H1 (cell line): ENCODE results near the gene METRNL. TPM values are rescaled to one million over a fixed set of nuclear protein-coding genes. Genes with fewer than 3 reads are reported as not detected.
"Not testable (repeated sequence)": the region's sequence is repeated elsewhere in the genome, so short reads cannot be mapped to it uniquely, and the experiment has no call there.

Source experiments
- CTCF ChIA-PET: fragments of 300-600 bp; sonication (Branson Sonifier 250); formaldehyde crosslinking; loops from one replicate; lab custom pipeline; 2021; ENCODE audit not compliant: partially characterized antibody; lab: Charles Lee
- POLR2A ChIA-PET: fragments of 300-600 bp; sonication (Branson Sonifier 250); formaldehyde crosslinking; loops from one replicate; lab custom pipeline; 2021; ENCODE audit warnings: inconsistent platforms; ENCODE audit not compliant: partially characterized antibody; lab: Charles Lee
- DNase-seq, 2 experiments: peaks; one replicate each; pipeline versions ENCODE4 v3.0.0 to v3.0.0-alpha.2; 2010 to 2022; ENCODE audit warnings: low spot score in 2 of 2, low read depth in 1 of 2, mixed read lengths in 1 of 2
- FAIRE-seq: peaks from 2 replicates; lab custom pipeline; 2011; peaks lifted over from hg19 to GRCh38; lab: Jason Lieb, UNC
- H2AFZ ChIP-seq: 2 replicates; pipeline ENCODE4 v1.8.1; 2012; ENCODE audit warnings: low read length, inconsistent platforms
- H2AK5ac ChIP-seq: 2 replicates; pipeline ENCODE4 v1.6.1; 2013; ENCODE audit warnings: low read depth, low read length
- H2BK120ac ChIP-seq: replicated peaks from 2 replicates; pipeline ENCODE3; 2013; ENCODE audit warnings: low read depth, low read length, inconsistent platforms
- H2BK12ac ChIP-seq: 2 replicates; pipeline ENCODE4 v1.6.1; 2013; ENCODE audit warnings: low read depth, low read length
- H2BK15ac ChIP-seq: 2 replicates; pipeline ENCODE4 v1.6.1; 2013; ENCODE audit warnings: low read length
- H2BK20ac ChIP-seq: 2 replicates; pipeline ENCODE4 v1.6.1; 2013; ENCODE audit warnings: low read length
- H2BK5ac ChIP-seq: 2 replicates; pipeline ENCODE4 v1.6.1; 2013; ENCODE audit warnings: low read depth, low read length
- H3K14ac ChIP-seq: 2 replicates; pipeline ENCODE4 v1.6.1; 2013; ENCODE audit warnings: inconsistent platforms; ENCODE audit not compliant: insufficient read length
- H3K18ac ChIP-seq: 2 replicates; pipeline ENCODE4 v1.6.1; 2013; ENCODE audit warnings: low read length; ENCODE audit errors: extremely low read depth
- H3K23ac ChIP-seq: 2 replicates; pipeline ENCODE4 v1.6.1; 2013; ENCODE audit warnings: inconsistent platforms; ENCODE audit not compliant: insufficient read length
- H3K23me2 ChIP-seq: 2 replicates; pipeline ENCODE4 v1.6.1; 2013; ENCODE audit warnings: low read depth, low read length
- H3K27ac ChIP-seq: 2 replicates; pipeline ENCODE4 v1.6.1; 2011; ENCODE audit warnings: low read depth, low read length, inconsistent platforms
- H3K27me3 ChIP-seq, 4 experiments: replicated peaks in 1 of 4; 1 replicate in 1 of 4; 2 replicates in 3 of 4; pipeline versions ENCODE4 v1.6.1 to v1.8.1; 2011 to 2013; ENCODE audit warnings: low read length in 3 of 4, mild to moderate bottlenecking in 3 of 4, inconsistent platforms in 2 of 4, mixed read lengths in 2 of 4, moderate library complexity in 1 of 4; ENCODE audit not compliant: control insufficient read depth in 3 of 4, insufficient read depth in 3 of 4; ENCODE audit errors: extremely low read depth in 1 of 4
- H3K36me3 ChIP-seq, 4 experiments: 2 replicates each; pipeline versions ENCODE4 v1.6.1 to v1.8.1; 2011 to 2013; ENCODE audit warnings: mild to moderate bottlenecking in 4 of 4, low read length in 3 of 4, moderate library complexity in 2 of 4, control low read depth in 1 of 4, inconsistent platforms in 1 of 4; ENCODE audit not compliant: insufficient read depth in 4 of 4, control insufficient read depth in 2 of 4
- H3K4ac ChIP-seq: replicated peaks from 2 replicates; pipeline ENCODE3; 2013; ENCODE audit warnings: low read length, low read depth, mixed read lengths, inconsistent platforms; ENCODE audit not compliant: insufficient read length
- H3K4me1 ChIP-seq, 4 experiments: replicated peaks in 1 of 4; 1 replicate in 1 of 4; 2 replicates in 3 of 4; pipeline versions ENCODE4 v1.6.1 to v1.8.1; 2011 to 2013; ENCODE audit warnings: low read length in 3 of 4, inconsistent platforms in 2 of 4, mixed read lengths in 1 of 4; ENCODE audit not compliant: insufficient read depth in 4 of 4, control insufficient read depth in 3 of 4
- H3K4me2 ChIP-seq, 2 experiments: 2 replicates each; pipeline versions ENCODE4 v1.6.1 to v1.8.1; 2011 to 2013; ENCODE audit warnings: low read depth in 2 of 2, low read length in 2 of 2, control low read depth in 1 of 2, inconsistent platforms in 1 of 2, mild to moderate bottlenecking in 1 of 2; ENCODE audit not compliant: insufficient read depth in 1 of 2
- H3K4me3 ChIP-seq, 4 experiments: fragments of 200-600, 300-600 bp in 1 of 4; sonication (generic), shearing (Covaris generic), sonication (Bioruptor Twin) in 1 of 4; 2 replicates each; pipeline versions ENCODE4 v1.5.1 to v1.8.1; 2011 to 2016; ENCODE audit warnings: low read length in 4 of 4, low read depth in 3 of 4, control low read depth in 2 of 4, inconsistent platforms in 2 of 4, mild to moderate bottlenecking in 2 of 4, mixed read lengths in 1 of 4, moderate library complexity in 1 of 4; ENCODE audit not compliant: insufficient read depth in 2 of 4; ENCODE audit errors: extremely low read depth in 1 of 4
- H3K56ac ChIP-seq: replicated peaks from 2 replicates; pipeline ENCODE3; 2013; ENCODE audit warnings: low read depth, mild to moderate bottlenecking, mixed read lengths, low read length, inconsistent platforms; ENCODE audit not compliant: insufficient read length
- H3K79me1 ChIP-seq: 2 replicates; pipeline ENCODE4 v1.6.1; 2013; ENCODE audit warnings: low read depth, low read length, control low read depth
- H3K79me2 ChIP-seq, 2 experiments: 2 replicates each; pipeline versions ENCODE4 v1.6.1 to v1.8.1; 2012 to 2013; ENCODE audit warnings: low read length in 2 of 2, mild to moderate bottlenecking in 2 of 2, inconsistent platforms in 1 of 2; ENCODE audit not compliant: insufficient read depth in 2 of 2, control insufficient read depth in 1 of 2
- H3K9ac ChIP-seq, 4 experiments: replicated peaks in 1 of 4; 1 replicate in 1 of 4; 2 replicates in 3 of 4; pipeline versions ENCODE4 v1.6.1 to v1.8.1; 2011 to 2013; ENCODE audit warnings: low read depth in 3 of 4, low read length in 3 of 4, control low read depth in 2 of 4, mild to moderate bottlenecking in 2 of 4, moderate library complexity in 2 of 4, inconsistent platforms in 1 of 4; ENCODE audit errors: extremely low read depth in 1 of 4
- H3K9me3 ChIP-seq, 2 experiments: 2 replicates each; pipeline versions ENCODE4 v1.6.1 to v1.8.1; 2012 to 2013; ENCODE audit warnings: mild to moderate bottlenecking in 2 of 2, moderate library complexity in 2 of 2, control low read depth in 1 of 2, inconsistent platforms in 1 of 2, low read depth in 1 of 2, low read length in 1 of 2, mixed read lengths in 1 of 2; ENCODE audit not compliant: insufficient read depth in 2 of 2
- H4K20me1 ChIP-seq, 2 experiments: replicated peaks in 1 of 2; 2 replicates each; pipeline versions ENCODE3 to v1.8.1; 2011 to 2013; ENCODE audit warnings: inconsistent platforms in 2 of 2, low read length in 2 of 2, mild to moderate bottlenecking in 1 of 2; ENCODE audit not compliant: insufficient read depth in 2 of 2, control insufficient read depth in 1 of 2
- H4K5ac ChIP-seq: 2 replicates; pipeline ENCODE4 v1.6.1; 2013; ENCODE audit warnings: low read length, low read depth, mixed read lengths, inconsistent platforms; ENCODE audit not compliant: insufficient read length
- H4K8ac ChIP-seq: 2 replicates; pipeline ENCODE4 v1.8.0; 2013; ENCODE audit warnings: mild to moderate bottlenecking, moderate library complexity, low read length, inconsistent platforms; ENCODE audit not compliant: insufficient read depth; ENCODE audit errors: extremely low read depth
- H4K91ac ChIP-seq: replicated peaks from 2 replicates; pipeline ENCODE3; 2013; ENCODE audit warnings: low read length, mixed read lengths, inconsistent platforms; ENCODE audit not compliant: insufficient read length
- WGBS, 2 experiments: shearing (Covaris generic) in 1 of 2; methylation state at CpG; one replicate each; pipeline versions ENCODE4 v1.1.6 to v1.1.7; 2013 to 2015; ENCODE audit warnings: low lambda C conversion rate in 2 of 2, mixed read lengths in 2 of 2, inconsistent platforms in 1 of 2, low coverage in 1 of 2, missing lambda C conversion rate in 1 of 2; ENCODE audit not compliant: insufficient replicate concordance in 2 of 2, insufficient coverage in 1 of 2, insufficient read length in 1 of 2; ENCODE audit errors: extremely low coverage in 1 of 2, missing lambda C conversion rate in 1 of 2; 5-methylcytosine and 5-hydroxymethylcytosine counted together
- polyA plus RNA-seq, 7 experiments: library from polyadenylated mRNA; depleted of rRNA in 3 of 7; stranded (reverse) in 5 of 7; unstranded in 2 of 7; fragments of >200 nt in 5 of 7; fragments of 200-250 nt in 2 of 7; gene quantifications; 1 replicate in 5 of 7; 2 replicates in 1 of 7; 4 replicates in 1 of 7; pipeline versions ENCODE4 v1.2.1 to v1.2.3, GENCODE V29; 2011 to 2013; ENCODE audit warnings: missing spikeins in 2 of 7, mixed read lengths in 2 of 7
- total RNA-seq: library from RNA; stranded (reverse); fragmentation: NEBNext Ultra II Directional; extraction: Animal tissue kit (Norgen Biotek cat#: 25700); gene quantifications from 2 replicates; pipeline ENCODE4 v1.2.1, GENCODE V29; 2021

The METRNL gene
- total and polyA plus RNA-seq, 2 of the 8 experiments (the other 6 are each of a cell fraction or from before 2014, with no cell fraction given): 13.9 to 14.2 TPM

DNA sequence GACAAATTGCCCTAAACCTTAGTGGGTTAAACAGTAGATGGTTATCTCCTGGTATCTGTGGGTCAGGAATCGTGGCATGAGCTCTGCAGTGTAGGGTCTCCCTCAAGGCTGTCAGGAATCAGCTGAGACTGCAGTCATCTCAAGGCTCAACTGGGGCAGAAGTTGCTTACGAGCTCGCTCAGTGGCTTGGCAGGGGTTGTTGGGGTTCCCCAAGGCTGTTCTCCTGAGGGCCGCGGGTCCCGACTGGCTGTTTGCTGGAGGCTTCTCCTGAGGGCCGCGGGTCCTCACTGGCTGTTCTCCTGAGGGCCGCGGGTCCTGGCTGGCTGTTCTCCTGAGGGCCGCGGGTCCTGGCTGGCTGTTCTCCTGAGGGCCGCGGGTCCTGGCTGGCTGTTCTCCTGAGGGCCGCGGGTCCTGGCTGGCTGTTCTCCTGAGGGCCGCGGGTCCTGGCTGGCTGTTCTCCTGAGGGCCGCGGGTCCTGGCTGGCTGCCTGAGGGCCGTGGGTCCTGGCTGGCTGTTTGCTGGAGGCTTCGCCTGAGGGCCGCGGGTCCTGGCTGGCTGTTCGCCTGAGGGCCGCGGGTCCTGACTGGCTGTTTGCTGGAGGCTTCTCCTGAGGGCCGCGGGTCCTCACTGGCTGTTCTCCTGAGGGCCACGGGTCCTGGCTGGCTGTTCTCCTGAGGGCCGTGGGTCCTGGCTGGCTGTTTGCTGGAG, 60.3 kb downstream of the METRNL start:
- H3K36me3 ChIP-seq, H3K4me2 ChIP-seq, H3K9ac ChIP-seq, H2BK12ac ChIP-seq, FAIRE-seq, H4K20me1 ChIP-seq, H2BK5ac ChIP-seq, H2AK5ac ChIP-seq, H3K14ac ChIP-seq, H3K4me1 ChIP-seq, H3K23ac ChIP-seq, H2BK120ac ChIP-seq, H3K56ac ChIP-seq, H2BK15ac ChIP-seq, H4K5ac ChIP-seq, H4K91ac ChIP-seq, H3K79me1 ChIP-seq, H2AFZ ChIP-seq, H3K4me3 ChIP-seq, H3K18ac ChIP-seq, H3K27ac ChIP-seq, H3K23me2 ChIP-seq, H3K27me3 ChIP-seq, H2BK20ac ChIP-seq, H3K4ac ChIP-seq, H4K8ac ChIP-seq, H3K79me2 ChIP-seq, POLR2A ChIA-PET: not testable (repeated sequence)
- H3K9me3 ChIP-seq: peaks cover 48 to 75% of the 10 kb centered on the region in 2 experiments; a peak in 3 of 4 replicates
- DNase-seq: peak in 1 of 2 experiments; percentile 8
- WGBS, 2 experiments: 89% methylated on average over 12 of the region's 31 CpGs; no CpG with 5 or more reads in 1 of the 2 experiments
- CTCF ChIA-PET: interaction anchor here (1.0 kb wide), 1 partner anchor 12 kb away, joined by 3 read pairs; no protein-coding TSS in a partner anchor

DNA sequence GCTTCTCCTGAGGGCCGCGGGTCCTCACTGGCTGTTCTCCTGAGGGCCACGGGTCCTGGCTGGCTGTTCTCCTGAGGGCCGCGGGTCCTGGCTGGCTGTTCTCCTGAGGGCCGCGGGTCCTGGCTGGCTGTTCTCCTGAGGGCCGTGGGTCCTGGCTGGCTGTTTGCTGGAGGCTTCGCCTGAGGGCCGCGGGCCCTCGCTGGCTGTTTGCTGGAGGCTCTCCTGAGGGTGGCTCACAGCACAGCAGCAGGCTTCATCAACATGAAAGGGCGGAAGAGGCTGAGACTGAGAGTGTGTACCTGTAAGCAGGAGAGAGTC, 60.8 kb downstream of the METRNL start:
- DNase-seq, H3K14ac ChIP-seq, H3K23ac ChIP-seq, H2BK12ac ChIP-seq, H2BK20ac ChIP-seq, H2AFZ ChIP-seq, H3K4me2 ChIP-seq, H3K4me1 ChIP-seq, H4K20me1 ChIP-seq, H3K27ac ChIP-seq, H3K56ac ChIP-seq, H2BK120ac ChIP-seq, POLR2A ChIA-PET, H4K5ac ChIP-seq, H3K79me1 ChIP-seq, H3K23me2 ChIP-seq, H3K27me3 ChIP-seq, FAIRE-seq, H4K91ac ChIP-seq, H3K36me3 ChIP-seq, H3K18ac ChIP-seq, H3K4ac ChIP-seq, H3K9ac ChIP-seq, CTCF ChIA-PET, H4K8ac ChIP-seq, H3K4me3 ChIP-seq, H2BK5ac ChIP-seq, H3K79me2 ChIP-seq, H2BK15ac ChIP-seq, H2AK5ac ChIP-seq: not testable (repeated sequence)
- WGBS, 2 experiments: 90% methylated on average over 13 of the region's 13 CpGs; no CpG with 5 or more reads in 1 of the 2 experiments
- peaks cover 53 to 79% of the 10 kb centered on the region in 2 experiments for H3K9me3 ChIP-seq
